Measurements from ENCODE around the gene SLC16A12.
"Not testable (repeated sequence)": the region's sequence is repeated elsewhere in the genome, so short reads cannot be mapped to it uniquely, and the experiment has no call there.

The SLC16A12 gene

DNA sequence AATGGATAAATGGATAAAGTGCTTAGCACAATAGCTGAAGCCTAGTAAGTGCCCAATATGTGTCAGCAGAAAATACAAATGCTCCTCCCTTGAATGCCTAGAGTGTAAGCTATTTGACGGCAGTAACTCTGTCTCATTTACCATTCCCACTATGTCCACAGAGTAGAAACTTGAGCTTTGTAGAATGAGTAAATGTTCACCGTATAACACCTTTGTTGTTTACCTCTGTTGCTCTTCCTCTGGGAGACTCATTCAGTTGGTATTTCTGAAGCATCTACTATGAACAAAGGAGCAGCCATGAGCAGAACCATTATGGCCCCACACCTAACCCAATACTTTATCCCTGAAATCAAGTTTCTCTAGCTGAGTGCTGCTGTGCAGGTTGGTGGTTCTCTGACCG lies 8.4 kb upstream of the SLC16A12 start:
- TF ChIP-seq POLR2AphosphoS5 (IDR thresholded peaks at IDR 0.05; ENCODE audit: low read depth, low read length) (no peak), TAF1 (IDR thresholded peaks at IDR 0.05; ENCODE audit: borderline replicate concordance, low read depth, low read length) (no peak), POLR2A (IDR thresholded peaks at IDR 0.05; ENCODE audit: low read depth, low read length) (no peak)
- no peak for FAIRE-seq
- DNase-seq (ENCODE audit: insufficient read length) = no peak

DNA sequence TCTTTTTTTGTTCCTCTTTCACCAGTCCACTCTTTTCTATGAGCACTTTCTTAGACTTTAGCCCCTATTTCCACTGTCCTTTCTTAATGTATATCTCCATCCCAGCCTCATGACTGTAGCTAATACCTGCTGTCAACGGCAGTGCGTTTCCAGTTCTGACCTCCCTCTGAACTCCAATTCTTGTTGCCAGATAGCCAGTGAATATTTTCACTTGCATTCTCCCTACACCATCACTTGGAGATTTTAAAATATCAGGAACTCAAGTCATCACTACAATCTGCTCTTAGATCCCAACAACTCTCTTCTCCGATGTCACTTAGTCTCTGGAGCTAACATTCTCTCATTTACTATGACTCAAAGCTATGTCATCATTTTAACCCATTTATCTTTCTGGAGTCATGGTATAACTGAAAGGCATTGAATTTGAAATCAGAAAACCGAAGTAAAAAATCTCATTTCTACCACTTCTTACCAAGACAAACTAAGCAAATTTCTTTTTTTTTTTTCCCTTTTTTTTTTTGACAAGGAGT lies 5.1 kb upstream of the SLC16A12 start:
- FAIRE-seq (no peak), DNase-seq (ENCODE audit: insufficient read length) (no peak)
- TF ChIP-seq TAF1 (IDR thresholded peaks at IDR 0.05; ENCODE audit: borderline replicate concordance, low read depth, low read length) = no peak
- TF ChIP-seq POLR2A (IDR thresholded peaks at IDR 0.05; ENCODE audit: low read depth, low read length) = no peak
- no peak for TF ChIP-seq POLR2AphosphoS5 (IDR thresholded peaks at IDR 0.05; ENCODE audit: low read depth, low read length)

DNA sequence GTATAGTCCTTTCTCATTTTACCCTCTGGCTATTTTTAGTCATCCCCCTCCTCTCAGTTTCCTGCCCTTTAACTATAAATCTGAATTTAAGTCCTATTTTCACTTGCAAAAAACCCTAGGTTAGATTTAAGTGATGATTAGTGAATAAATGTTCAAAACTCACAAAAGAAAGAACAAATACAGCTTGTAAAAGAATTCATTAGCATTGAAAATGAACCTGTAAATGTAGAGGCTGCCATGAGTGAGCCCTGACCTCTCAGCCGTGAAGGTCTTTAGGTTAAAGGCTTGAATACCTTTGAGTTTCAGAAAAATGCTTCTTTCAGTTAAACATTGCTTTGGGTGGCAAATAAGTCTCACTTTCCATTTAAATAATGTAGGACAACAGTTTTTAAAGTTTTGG lies 2.0 kb upstream of the SLC16A12 start:
- TF ChIP-seq POLR2AphosphoS5 (IDR thresholded peaks at IDR 0.05; ENCODE audit: low read depth, low read length) (no peak), TAF1 (IDR thresholded peaks at IDR 0.05; ENCODE audit: borderline replicate concordance, low read depth, low read length) (no peak), POLR2A (IDR thresholded peaks at IDR 0.05; ENCODE audit: low read depth, low read length) (no peak)
- no peak for DNase-seq (ENCODE audit: insufficient read length)
- FAIRE-seq = no peak

DNA sequence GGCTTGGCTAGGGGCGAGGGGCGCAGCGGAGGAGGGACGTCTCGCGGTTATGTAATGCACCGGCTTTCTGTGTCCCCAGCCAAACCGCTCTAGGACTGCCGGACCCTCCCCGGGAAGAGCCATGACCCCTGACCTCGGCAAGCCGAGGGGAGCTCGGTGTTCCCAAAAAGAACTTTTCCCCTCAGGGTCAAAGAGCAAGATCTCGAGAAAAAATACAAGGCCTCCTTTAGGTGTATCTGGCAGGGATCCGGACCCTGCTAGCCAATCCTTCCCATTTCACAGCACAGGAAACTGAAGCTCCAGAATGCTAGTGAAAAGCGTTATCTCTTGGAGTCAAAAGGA lies 590 bp upstream of the SLC16A12 start:
- DNase-seq (ENCODE audit: insufficient read length) (no peak), FAIRE-seq (no peak)
- TF ChIP-seq POLR2AphosphoS5 (IDR thresholded peaks at IDR 0.05; ENCODE audit: low read depth, low read length) (no peak), TAF1 (IDR thresholded peaks at IDR 0.05; ENCODE audit: borderline replicate concordance, low read depth, low read length) (no peak), POLR2A (IDR thresholded peaks at IDR 0.05; ENCODE audit: low read depth, low read length) (no peak)

DNA sequence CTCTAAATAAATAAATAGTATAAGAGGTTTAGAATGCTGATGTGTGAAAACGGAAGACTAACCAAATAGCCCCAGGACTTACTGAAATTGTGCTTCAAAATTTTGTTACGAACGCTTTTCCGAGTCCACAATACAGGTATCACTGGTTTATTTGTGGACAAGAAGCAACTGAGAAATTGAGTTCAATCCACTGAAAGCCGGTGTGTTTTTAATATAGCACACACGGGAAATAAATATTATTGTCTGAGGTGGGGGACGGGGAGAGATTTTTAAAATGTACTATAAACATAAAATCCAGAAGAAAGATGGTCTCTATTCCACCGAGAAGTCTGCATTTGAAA lies 598 bp downstream of the SLC16A12 start:
- TF ChIP-seq POLR2AphosphoS5 (IDR thresholded peaks at IDR 0.05; ENCODE audit: low read depth, low read length) (no peak), POLR2A (IDR thresholded peaks at IDR 0.05; ENCODE audit: low read depth, low read length) (no peak), TAF1 (IDR thresholded peaks at IDR 0.05; ENCODE audit: borderline replicate concordance, low read depth, low read length) (no peak)
- DNase-seq (ENCODE audit: insufficient read length) = no peak
- FAIRE-seq = no peak

DNA sequence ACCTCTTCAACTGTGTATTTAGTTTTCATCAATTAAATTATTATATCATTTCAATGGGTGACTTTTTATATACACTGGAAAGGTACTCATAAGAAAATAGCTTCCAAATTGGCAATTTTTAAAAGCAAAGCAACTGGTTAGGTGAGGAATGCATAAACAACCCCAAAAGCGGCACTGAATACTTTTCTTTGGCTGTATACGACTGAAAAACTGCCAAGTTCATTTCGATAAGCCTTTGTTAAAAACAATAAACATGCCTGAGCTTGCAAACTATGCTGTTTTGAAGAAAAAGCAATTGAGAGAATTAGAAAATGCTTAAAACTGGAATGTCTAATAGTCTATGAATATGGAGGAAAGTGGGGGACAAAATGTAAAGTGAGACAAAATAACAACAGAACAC lies 2.9 kb downstream of the SLC16A12 start:
- TF ChIP-seq TAF1 (IDR thresholded peaks at IDR 0.05; ENCODE audit: borderline replicate concordance, low read depth, low read length) (no peak), POLR2A (IDR thresholded peaks at IDR 0.05; ENCODE audit: low read depth, low read length) (no peak), POLR2AphosphoS5 (IDR thresholded peaks at IDR 0.05; ENCODE audit: low read depth, low read length) (no peak)
- FAIRE-seq (no peak), DNase-seq (ENCODE audit: insufficient read length) (no peak)

DNA sequence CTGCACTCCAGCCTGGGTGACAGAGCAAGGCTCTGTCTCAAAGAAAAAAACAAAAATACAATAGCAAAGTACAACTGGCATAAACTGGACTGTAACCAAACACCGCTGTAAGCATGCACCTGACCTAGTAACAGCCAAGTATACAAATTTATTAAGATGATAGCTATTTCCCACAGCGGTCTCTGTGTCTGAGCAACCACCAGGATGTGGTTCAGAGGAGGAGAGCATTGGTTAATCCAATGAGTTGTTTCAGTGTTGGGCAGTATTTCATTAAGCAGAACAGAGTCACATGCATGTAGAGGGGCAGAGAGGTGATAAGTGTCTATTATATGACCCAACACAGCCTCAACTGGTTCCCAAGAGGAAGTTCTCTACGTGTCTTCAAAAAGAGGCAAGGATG lies 4.0 kb downstream of the SLC16A12 start:
- no peak for FAIRE-seq
- TF ChIP-seq POLR2AphosphoS5 (IDR thresholded peaks at IDR 0.05; ENCODE audit: low read depth, low read length) = no peak
- no peak for TF ChIP-seq POLR2A (IDR thresholded peaks at IDR 0.05; ENCODE audit: low read depth, low read length)
- no peak for TF ChIP-seq TAF1 (IDR thresholded peaks at IDR 0.05; ENCODE audit: borderline replicate concordance, low read depth, low read length)
- no peak for DNase-seq (ENCODE audit: insufficient read length)

DNA sequence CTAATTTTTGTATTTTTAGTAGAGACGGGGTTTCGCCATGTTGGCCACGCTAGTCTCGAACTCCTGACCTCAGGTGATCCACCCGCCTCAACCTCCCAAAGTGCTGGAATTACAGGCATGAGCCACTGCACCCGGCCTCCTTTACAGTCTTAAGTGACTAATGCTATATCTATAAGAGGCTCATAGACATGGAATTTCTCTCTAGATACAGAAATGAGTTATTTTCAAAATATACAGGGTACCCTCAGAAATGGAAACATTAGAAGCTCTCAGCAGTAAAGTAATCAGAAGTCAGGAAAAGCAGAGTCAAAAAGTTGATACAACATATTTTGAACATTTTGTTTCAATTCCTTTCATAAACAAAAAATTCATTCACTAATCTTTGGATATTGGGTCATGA lies 5.7 kb downstream of the SLC16A12 start:
- not testable (repeated sequence) for DNase-seq (ENCODE audit: insufficient read length); FAIRE-seq

DNA sequence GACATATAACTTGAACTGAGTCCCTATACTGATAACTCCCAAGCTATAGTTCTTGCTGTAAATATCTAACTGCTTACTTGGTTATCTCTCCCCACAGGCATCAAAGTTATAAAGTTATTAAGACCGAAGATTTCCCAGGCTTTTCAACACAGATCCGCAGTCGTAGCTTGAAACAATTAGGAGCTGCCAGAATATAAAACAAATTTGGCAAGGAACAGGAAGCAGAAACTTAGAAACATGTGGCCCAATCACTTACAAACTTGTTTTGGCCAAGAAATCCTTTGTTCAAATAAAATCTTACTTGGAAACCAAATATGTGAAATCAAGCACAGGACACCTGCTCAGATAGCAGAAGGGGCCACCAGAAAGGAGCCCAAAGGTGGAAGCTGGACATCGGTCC lies 9.0 kb downstream of the SLC16A12 start:
- DNase-seq (ENCODE audit: insufficient read length) = no peak

DNA sequence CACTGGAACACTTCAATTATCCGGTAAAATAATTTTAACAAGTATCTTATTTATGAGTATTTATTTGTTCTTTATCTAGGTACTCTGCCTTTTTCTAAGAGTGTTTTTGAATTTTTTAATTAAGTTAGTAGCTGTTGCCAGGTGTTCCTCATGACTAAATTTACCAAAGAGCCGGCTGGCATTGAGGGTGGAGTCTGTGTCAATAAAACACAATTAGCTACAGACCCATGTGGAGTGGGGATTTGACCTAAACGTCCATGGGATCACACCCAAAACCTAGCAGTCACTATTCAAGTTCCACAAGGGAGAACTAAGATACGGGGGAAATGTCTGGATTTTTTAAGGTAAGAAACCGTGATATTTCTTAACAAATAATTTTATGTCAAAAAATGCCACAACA lies 9.8 kb downstream of the SLC16A12 start:
- no peak for TF ChIP-seq TAF1 (IDR thresholded peaks at IDR 0.05; ENCODE audit: borderline replicate concordance, low read depth, low read length)
- TF ChIP-seq POLR2AphosphoS5 (IDR thresholded peaks at IDR 0.05; ENCODE audit: low read depth, low read length) = no peak
- TF ChIP-seq POLR2A (IDR thresholded peaks at IDR 0.05; ENCODE audit: low read depth, low read length) = no peak
- no peak for FAIRE-seq
- DNase-seq (ENCODE audit: insufficient read length) = no peak

More for the DNA sequence above, 9.0 kb downstream of the SLC16A12 start:
- no peak for FAIRE-seq
- TF ChIP-seq POLR2AphosphoS5 (IDR thresholded peaks at IDR 0.05; ENCODE audit: low read depth, low read length) (no peak), POLR2A (IDR thresholded peaks at IDR 0.05; ENCODE audit: low read depth, low read length) (no peak), TAF1 (IDR thresholded peaks at IDR 0.05; ENCODE audit: borderline replicate concordance, low read depth, low read length) (no peak)

DNA sequence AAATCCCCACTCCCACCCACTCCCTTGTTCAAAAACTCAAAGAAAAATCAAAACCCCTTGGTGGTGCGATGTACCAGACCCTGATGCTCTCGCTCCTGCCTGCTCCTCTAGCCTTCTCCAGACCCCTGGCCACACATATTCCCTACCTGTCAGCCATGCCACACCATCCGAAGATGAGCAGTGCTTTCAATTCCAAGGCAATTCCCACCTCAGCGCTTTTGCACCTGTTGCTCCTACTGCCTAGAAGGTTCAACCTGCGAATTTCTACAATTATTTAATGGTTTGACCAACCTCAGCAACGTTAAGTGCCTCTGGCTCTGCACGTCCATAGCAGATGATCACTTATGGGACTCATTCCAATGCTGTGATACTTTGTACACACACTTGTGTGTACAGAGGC lies 11.1 kb downstream of the SLC16A12 start:
- TF ChIP-seq POLR2AphosphoS5 (IDR thresholded peaks at IDR 0.05; ENCODE audit: low read depth, low read length) (no peak), POLR2A (IDR thresholded peaks at IDR 0.05; ENCODE audit: low read depth, low read length) (no peak), TAF1 (IDR thresholded peaks at IDR 0.05; ENCODE audit: borderline replicate concordance, low read depth, low read length) (no peak)
- no peak for FAIRE-seq
- no peak for DNase-seq (ENCODE audit: insufficient read length)

DNA sequence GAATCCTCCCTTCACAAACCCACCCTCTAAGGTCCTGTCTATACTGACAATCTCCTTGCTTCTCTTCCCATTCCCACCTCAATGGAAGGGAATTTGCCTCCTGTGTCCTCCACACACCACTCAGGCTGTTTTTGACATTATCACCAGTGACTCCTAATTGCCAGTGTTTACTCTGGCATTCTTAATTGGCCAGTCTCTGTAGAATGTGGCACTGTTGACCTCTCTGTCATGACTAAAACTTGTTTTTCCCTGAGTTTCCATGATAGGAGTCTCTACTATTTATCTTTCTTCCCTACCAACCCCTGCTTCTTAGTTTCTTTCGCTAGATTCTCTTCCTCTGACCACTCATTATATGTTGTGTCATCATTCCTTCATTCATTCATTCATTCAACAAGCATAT lies 12.1 kb downstream of the SLC16A12 start:
- FAIRE-seq (no peak), DNase-seq (ENCODE audit: insufficient read length) (no peak)
- no peak for TF ChIP-seq POLR2A (IDR thresholded peaks at IDR 0.05; ENCODE audit: low read depth, low read length)

DNA sequence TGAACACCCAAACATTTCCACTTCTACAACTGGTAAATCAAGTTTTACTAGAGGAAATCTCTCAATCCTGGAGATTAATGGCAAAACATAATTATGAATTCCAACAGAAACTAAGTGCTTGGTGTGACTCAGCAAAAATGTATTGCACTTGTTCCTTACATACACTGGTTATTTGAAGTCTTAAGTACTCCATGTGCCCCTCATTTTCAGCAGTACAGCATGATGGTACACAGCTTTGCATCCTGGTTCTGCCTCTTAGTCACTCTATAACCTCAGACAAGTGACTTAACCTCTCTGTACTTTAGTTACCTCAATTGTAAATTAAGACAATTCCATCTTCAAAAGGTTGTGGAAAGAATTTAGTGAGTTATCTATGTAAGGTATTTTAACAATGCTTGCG lies 12.9 kb downstream of the SLC16A12 start:
- no peak for DNase-seq (ENCODE audit: insufficient read length)
- no peak for FAIRE-seq
- TF ChIP-seq POLR2AphosphoS5 (IDR thresholded peaks at IDR 0.05; ENCODE audit: low read depth, low read length) = no peak
- TF ChIP-seq POLR2A (IDR thresholded peaks at IDR 0.05; ENCODE audit: low read depth, low read length) = no peak
- TF ChIP-seq TAF1 (IDR thresholded peaks at IDR 0.05; ENCODE audit: borderline replicate concordance, low read depth, low read length) = no peak
